ENCODE results near the gene KIF18A.

The KIF18A gene

GRCh38 chr11:27972522-27973170 is 135.3 kb downstream of the KIF18A start:
- TF ChIP-seq CTCF (IDR thresholded peaks at IDR 0.05; ENCODE audit: low read depth, low read length, missing control alignments), result no peak
- DNase-seq (ENCODE audit: extremely low read depth, low read depth), result peak; percentile 3
- no peak overlapping the region for H3K4me3 ChIP-seq (replicated peaks; ENCODE audit: low read depth, low read length)

GRCh38 chr11:27971171-27971570 is 136.8 kb downstream of the KIF18A start:
- DNase-seq (ENCODE audit: extremely low read depth, low read depth), result no peak
- no peak overlapping the region for H3K4me3 ChIP-seq (replicated peaks; ENCODE audit: low read depth, low read length)
- TF ChIP-seq CTCF (IDR thresholded peaks at IDR 0.05; ENCODE audit: low read depth, low read length, missing control alignments), result no peak
